ENCODE data around the gene MBP. TPM values are rescaled to one million over a fixed set of nuclear protein-coding genes. Genes with fewer than 3 reads are reported as not detected.
A peak's percentile ranks its signal among the peaks of the same experiment; 100 is the strongest.

The MBP gene
- total RNA-seq, 1 experiment from 2014 or later: 88.8 TPM

- ChIA-PET POLR2A (no interaction called here), CTCF (interaction anchor here (0.5 kb wide), 1 partner anchor 94 kb away, joined by 3 read pairs; no protein-coding TSS in a partner anchor)
- intact Hi-C loops (cut with micrococcal nuclease; ENCODE audit: unreplicated experiment): no loop called here
- H3K27ac ChIP-seq (ENCODE audit: low read length): peak overlapping the region; percentile 32
- TF ChIP-seq CTCF (IDR thresholded peaks at IDR 0.05) (no peak), TCF7L2 (IDR thresholded peaks at IDR 0.05; ENCODE audit: low read depth, low read length) (no peak), POLR2AphosphoS5 (IDR thresholded peaks at IDR 0.05; ENCODE audit: low read depth, low read length) (no peak), REST (IDR thresholded peaks at IDR 0.05; ENCODE audit: insufficient read depth in 1 of 2, low read depth in 2 of 2, low read length in 1 of 2) (no peak), SIN3A (IDR thresholded peaks at IDR 0.05; ENCODE audit: borderline replicate concordance, insufficient read depth, low read depth, low read length) (no peak)
- no peaks in the 10 kb centered on the region for H3K36me3 ChIP-seq (ENCODE audit: control insufficient read depth, insufficient read depth, low read length)
- no peaks in the 10 kb centered on the region for H3K27me3 ChIP-seq (ENCODE audit: control insufficient read depth, insufficient read depth, low read length)
- H3K9me3 ChIP-seq (ENCODE audit: control insufficient read depth, insufficient read depth, low read depth, low read length): no peaks in the 10 kb centered on the region
- peaks cover 17% of the 10 kb centered on the region for H3K4me1 ChIP-seq (ENCODE audit: control insufficient read depth, insufficient read depth, low read length)
- BruUV-seq (replicated peaks): no TSS peak
- in situ Hi-C loops (cut with HindIII; ENCODE audit: low pct_unique_long_range_greater_than_20kb, low sequenced_read_pairs): no loop called here
- ATAC-seq: no peak
- DNase-seq (ENCODE audit: low read depth, low spot score): no peak
- no peak overlapping the region for H3K4me3 ChIP-seq (ENCODE audit: low read depth in 2 of 2, low read length in 2 of 2)
Observed at GRCh38 chr18:77079954-77080682, 52.5 kb downstream of the MBP start.

DNA sequence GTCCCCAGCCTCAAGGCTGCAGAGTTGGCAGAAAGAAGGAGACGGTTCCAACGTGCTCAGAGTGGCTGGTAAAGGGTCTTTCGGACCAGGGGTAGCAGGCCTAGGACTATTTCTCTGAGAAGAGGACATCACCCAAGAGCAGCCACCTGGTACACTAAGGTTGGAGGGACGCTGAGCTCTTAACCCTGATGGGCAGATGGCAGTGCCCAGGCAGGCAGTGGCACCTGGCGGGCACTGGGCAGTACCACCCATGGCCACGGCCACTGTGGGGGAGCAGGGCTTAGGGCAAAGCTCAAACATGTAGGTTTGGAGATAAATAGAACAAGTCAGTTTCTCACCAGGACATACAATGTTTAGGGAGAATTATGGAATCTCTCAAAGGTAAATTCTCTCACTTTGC is 53.5 kb downstream of the MBP start:
- no peak overlapping the region for H3K4me3 ChIP-seq (ENCODE audit: low read depth in 2 of 2, low read length in 2 of 2)
- BruUV-seq (replicated peaks): no TSS peak
- H3K4me1 ChIP-seq (ENCODE audit: control insufficient read depth, insufficient read depth, low read length): peaks cover 12% of the 10 kb centered on the region
- H3K27me3 ChIP-seq (ENCODE audit: control insufficient read depth, insufficient read depth, low read length): no peaks in the 10 kb centered on the region
- in situ Hi-C loops (cut with HindIII; ENCODE audit: low pct_unique_long_range_greater_than_20kb, low sequenced_read_pairs) (no loop called here), intact Hi-C loops (cut with micrococcal nuclease; ENCODE audit: unreplicated experiment) (no loop called here)
- no peaks in the 10 kb centered on the region for H3K9me3 ChIP-seq (ENCODE audit: control insufficient read depth, insufficient read depth, low read depth, low read length)
- H3K36me3 ChIP-seq (ENCODE audit: control insufficient read depth, insufficient read depth, low read length): no peaks in the 10 kb centered on the region
- CTCF ChIA-PET: interaction anchor here (0.6 kb wide), 1 partner anchor 157 kb away, joined by 3 read pairs; no protein-coding TSS in a partner anchor
- POLR2A ChIA-PET: no interaction called here
- DNase-seq (ENCODE audit: low read depth, low spot score): no peak
- no peak for ATAC-seq
- TF ChIP-seq REST (IDR thresholded peaks at IDR 0.05; ENCODE audit: insufficient read depth in 1 of 2, low read depth in 2 of 2, low read length in 1 of 2) (no peak), CTCF (IDR thresholded peaks at IDR 0.05) (no peak), TCF7L2 (IDR thresholded peaks at IDR 0.05; ENCODE audit: low read depth, low read length) (no peak), SIN3A (IDR thresholded peaks at IDR 0.05; ENCODE audit: borderline replicate concordance, insufficient read depth, low read depth, low read length) (no peak), POLR2AphosphoS5 (IDR thresholded peaks at IDR 0.05; ENCODE audit: low read depth, low read length) (no peak)
- H3K27ac ChIP-seq (ENCODE audit: low read length): peak overlapping the region; percentile 1
